Parathyroid adenoma (tissue), 2 donors: ENCODE measurements around the gene CDH13.

Experiments used
- H2AFZ ChIP-seq: fragments of 300-600 bp; sonication (generic); one replicate; pipeline ENCODE4 v1.7.0; 2017; ENCODE audit warnings: antibody characterized with exemption, mild to moderate bottlenecking
- H3K27ac ChIP-seq: fragments of 300-600 bp; sonication (generic); one replicate; pipeline ENCODE4 v1.7.0; 2017
- H3K27me3 ChIP-seq: fragments of 300-600 bp; sonication (generic); one replicate; pipeline ENCODE4 v1.7.0; 2017; ENCODE audit warnings: low read length; ENCODE audit not compliant: control insufficient read depth, insufficient read depth
- H3K36me3 ChIP-seq: fragments of 300-600 bp; sonication (generic); one replicate; pipeline ENCODE4 v1.7.0; 2017; ENCODE audit warnings: low read length; ENCODE audit not compliant: control insufficient read depth, insufficient read depth
- H3K4me1 ChIP-seq: fragments of 300-600 bp; sonication (generic); one replicate; pipeline ENCODE4 v1.7.0; 2017; ENCODE audit warnings: control low read depth
- H3K4me2 ChIP-seq: fragments of 300-600 bp; sonication (generic); one replicate; pipeline ENCODE4 v1.7.0; 2017; ENCODE audit warnings: low read length
- H3K4me3 ChIP-seq: fragments of 300-600 bp; sonication (generic); one replicate; pipeline ENCODE4 v1.7.0; 2017; ENCODE audit warnings: low read depth, low read length
- H3K79me2 ChIP-seq: fragments of 300-600 bp; sonication (generic); one replicate; pipeline ENCODE4 v1.7.0; 2017; ENCODE audit warnings: control low read depth
- H3K9ac ChIP-seq: fragments of 300-600 bp; sonication (generic); one replicate; pipeline ENCODE4 v1.7.0; 2017; ENCODE audit warnings: mild to moderate bottlenecking
- H3K9me3 ChIP-seq: fragments of 300-600 bp; sonication (generic); one replicate; pipeline ENCODE4 v1.7.0; 2017; ENCODE audit warnings: low read length; ENCODE audit not compliant: control insufficient read depth
- TF ChIP-seq, protein P1 (sequence below): fragments of 300-600 bp; sonication (generic); IDR thresholded peaks from one replicate; pipeline ENCODE4 v1.7.0; 2017; ENCODE audit warnings: antibody characterized with exemption, mild to moderate bottlenecking
- donor health status: primary hyperparathyroidism.

CDH13 gene

DNA sequence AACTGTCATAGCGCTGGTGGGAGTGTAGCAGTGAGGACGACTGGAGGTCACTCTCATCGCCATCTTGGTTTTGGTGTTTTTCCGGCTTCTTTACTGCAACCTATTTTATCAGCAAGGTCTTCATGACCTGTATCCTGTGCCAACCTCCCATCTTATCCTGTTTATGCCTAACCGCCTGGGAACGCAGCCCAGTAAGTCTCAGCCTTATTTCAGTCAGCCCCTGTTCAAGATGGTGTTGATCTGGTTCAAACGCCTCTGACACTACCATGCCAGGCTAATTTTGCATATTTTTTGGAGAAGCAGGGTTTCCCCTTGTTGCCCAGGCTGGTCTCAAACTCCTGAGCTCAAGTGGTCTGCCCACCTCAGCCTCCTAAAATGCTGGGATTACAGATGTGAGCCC lies 1001.2 kb downstream of the CDH13 start:
- H3K79me2 ChIP-seq, result no peaks in the 10 kb centered on the region
- no peaks in the 10 kb centered on the region for H3K4me1 ChIP-seq
- H3K4me3 ChIP-seq, result no peak overlapping the region
- TF ChIP-seq, protein P1, sequence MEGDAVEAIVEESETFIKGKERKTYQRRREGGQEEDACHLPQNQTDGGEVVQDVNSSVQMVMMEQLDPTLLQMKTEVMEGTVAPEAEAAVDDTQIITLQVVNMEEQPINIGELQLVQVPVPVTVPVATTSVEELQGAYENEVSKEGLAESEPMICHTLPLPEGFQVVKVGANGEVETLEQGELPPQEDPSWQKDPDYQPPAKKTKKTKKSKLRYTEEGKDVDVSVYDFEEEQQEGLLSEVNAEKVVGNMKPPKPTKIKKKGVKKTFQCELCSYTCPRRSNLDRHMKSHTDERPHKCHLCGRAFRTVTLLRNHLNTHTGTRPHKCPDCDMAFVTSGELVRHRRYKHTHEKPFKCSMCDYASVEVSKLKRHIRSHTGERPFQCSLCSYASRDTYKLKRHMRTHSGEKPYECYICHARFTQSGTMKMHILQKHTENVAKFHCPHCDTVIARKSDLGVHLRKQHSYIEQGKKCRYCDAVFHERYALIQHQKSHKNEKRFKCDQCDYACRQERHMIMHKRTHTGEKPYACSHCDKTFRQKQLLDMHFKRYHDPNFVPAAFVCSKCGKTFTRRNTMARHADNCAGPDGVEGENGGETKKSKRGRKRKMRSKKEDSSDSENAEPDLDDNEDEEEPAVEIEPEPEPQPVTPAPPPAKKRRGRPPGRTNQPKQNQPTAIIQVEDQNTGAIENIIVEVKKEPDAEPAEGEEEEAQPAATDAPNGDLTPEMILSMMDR, result no peak
- no peak overlapping the region for H3K4me2 ChIP-seq
- no peaks in the 10 kb centered on the region for H3K9me3 ChIP-seq
- no peak overlapping the region for H2AFZ ChIP-seq
- no peak overlapping the region for H3K9ac ChIP-seq
- no peaks in the 10 kb centered on the region for H3K27me3 ChIP-seq
- H3K27ac ChIP-seq, result no peak overlapping the region
- no peaks in the 10 kb centered on the region for H3K36me3 ChIP-seq

DNA sequence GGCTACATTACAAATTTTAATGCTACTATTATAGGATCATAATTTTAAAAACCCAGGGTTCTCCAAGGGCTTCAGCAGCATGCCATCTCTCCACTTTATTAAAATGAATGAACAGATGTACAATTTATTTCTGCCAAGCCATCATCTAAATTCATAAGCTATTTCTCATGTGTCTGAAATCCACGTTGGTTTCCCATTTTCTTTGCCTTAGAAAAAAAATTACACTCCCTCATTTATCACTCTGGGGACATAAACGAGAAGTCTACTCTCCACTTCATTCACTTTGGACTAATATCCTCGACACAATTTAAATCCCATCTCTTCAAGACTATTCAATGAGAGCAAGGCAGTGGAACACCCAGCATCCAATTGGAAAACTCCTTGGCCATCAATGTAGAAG lies 1002.7 kb downstream of the CDH13 start:
- Histone ChIP-seq H3K4me2 (no peak overlapping the region), H3K9ac (no peak overlapping the region), H2AFZ (no peak overlapping the region), H3K36me3 (no peaks in the 10 kb centered on the region), H3K27me3 (no peaks in the 10 kb centered on the region), H3K27ac (no peak overlapping the region), H3K4me1 (no peaks in the 10 kb centered on the region), H3K9me3 (no peaks in the 10 kb centered on the region), H3K79me2 (no peaks in the 10 kb centered on the region), H3K4me3 (no peak overlapping the region)
- TF ChIP-seq, protein P1, result no peak

DNA sequence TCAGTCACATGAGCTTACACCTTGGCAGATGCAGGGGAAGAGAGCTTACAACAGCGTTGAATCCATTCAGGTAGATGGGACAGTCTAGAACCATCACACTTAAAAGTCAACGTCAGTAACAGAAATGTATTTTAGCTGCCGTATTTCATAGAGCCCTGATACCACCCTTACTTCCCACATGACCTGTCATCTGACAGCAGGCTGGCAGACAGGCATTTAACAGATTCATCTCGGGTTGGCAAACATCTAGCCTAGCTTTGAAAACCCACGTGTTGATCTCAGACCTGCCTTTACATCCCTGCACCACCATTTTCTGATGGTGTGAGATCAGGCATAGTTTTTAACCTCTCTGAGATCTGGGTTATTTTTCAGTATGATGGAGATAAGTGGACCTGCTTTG lies 1003.1 kb downstream of the CDH13 start:
- no peak overlapping the region for H3K4me2 ChIP-seq
- no peak overlapping the region for H3K27ac ChIP-seq
- TF ChIP-seq, protein P1, result no peak
- no peaks in the 10 kb centered on the region for H3K4me1 ChIP-seq
- no peak overlapping the region for H2AFZ ChIP-seq
- no peak overlapping the region for H3K4me3 ChIP-seq
- H3K79me2 ChIP-seq, result no peaks in the 10 kb centered on the region
- H3K36me3 ChIP-seq, result no peaks in the 10 kb centered on the region
- no peak overlapping the region for H3K9ac ChIP-seq
- H3K9me3 ChIP-seq, result no peaks in the 10 kb centered on the region
- no peaks in the 10 kb centered on the region for H3K27me3 ChIP-seq

DNA sequence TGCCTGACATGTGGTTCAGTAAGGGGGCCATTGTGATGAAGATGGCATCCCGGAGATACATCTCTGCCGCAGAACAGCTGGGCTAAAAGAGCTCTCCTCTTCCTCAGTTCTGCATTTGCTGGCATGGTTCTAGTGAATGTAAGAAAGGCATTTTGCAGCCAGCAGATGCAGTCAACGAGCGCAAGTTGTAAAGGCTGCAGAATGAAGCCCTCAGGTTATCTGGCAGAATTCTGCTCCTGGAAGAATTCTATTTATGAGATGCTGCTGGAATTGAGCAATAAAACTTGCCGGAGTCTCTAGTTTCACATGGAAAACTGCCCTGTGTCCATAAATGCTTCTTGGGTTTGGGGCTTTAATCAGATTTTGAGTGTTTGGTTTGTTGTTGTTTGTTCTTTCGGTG lies 1004.2 kb downstream of the CDH13 start:
- TF ChIP-seq, protein P1, result no peak
- Histone ChIP-seq H3K79me2 (no peaks in the 10 kb centered on the region), H3K4me2 (no peak overlapping the region), H3K27ac (no peak overlapping the region), H3K9ac (no peak overlapping the region), H3K36me3 (no peaks in the 10 kb centered on the region), H3K27me3 (no peaks in the 10 kb centered on the region), H2AFZ (no peak overlapping the region), H3K9me3 (no peaks in the 10 kb centered on the region), H3K4me3 (no peak overlapping the region), H3K4me1 (no peaks in the 10 kb centered on the region)

DNA sequence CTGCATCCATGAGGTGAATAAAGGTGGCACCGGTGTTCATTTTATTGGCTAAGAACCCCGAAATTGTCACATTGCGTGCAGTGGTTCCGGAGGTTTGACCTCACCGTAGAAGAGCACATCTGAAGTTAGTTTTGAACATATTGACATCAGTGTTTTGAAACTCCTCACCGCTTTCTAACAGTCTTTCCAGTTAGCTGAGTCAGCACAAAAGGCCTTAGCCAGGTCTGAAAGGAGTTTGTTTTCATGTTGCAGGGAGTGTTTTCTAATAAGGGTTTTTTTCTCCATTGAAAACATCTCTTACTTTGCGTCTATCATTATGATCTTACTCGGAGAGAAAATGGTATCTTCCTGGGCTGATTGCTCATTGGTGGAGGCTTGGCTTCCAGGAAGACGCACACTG lies 1006.5 kb downstream of the CDH13 start:
- Histone ChIP-seq H3K4me3 (no peak overlapping the region), H3K27me3 (no peaks in the 10 kb centered on the region), H3K4me1 (no peaks in the 10 kb centered on the region), H3K36me3 (no peaks in the 10 kb centered on the region), H3K9ac (no peak overlapping the region), H3K27ac (no peak overlapping the region), H3K4me2 (no peak overlapping the region), H3K79me2 (no peaks in the 10 kb centered on the region), H3K9me3 (no peaks in the 10 kb centered on the region), H2AFZ (no peak overlapping the region)
- TF ChIP-seq, protein P1, result no peak
